GM21390 (cell line): Measurements from ENCODE around the gene PCDH9.

ENCODE experiments used
- ATAC-seq: cut with Tn5 transposase; IDR thresholded peaks from one replicate; pipeline ENCODE4 v1.9.1; 2021; ENCODE audit not compliant: unreplicated experiment

PCDH9 gene

GRCh38 chr13:67094952-67095351 lies 135.2 kb downstream of the PCDH9 start:
- no peak for ATAC-seq

DNA sequence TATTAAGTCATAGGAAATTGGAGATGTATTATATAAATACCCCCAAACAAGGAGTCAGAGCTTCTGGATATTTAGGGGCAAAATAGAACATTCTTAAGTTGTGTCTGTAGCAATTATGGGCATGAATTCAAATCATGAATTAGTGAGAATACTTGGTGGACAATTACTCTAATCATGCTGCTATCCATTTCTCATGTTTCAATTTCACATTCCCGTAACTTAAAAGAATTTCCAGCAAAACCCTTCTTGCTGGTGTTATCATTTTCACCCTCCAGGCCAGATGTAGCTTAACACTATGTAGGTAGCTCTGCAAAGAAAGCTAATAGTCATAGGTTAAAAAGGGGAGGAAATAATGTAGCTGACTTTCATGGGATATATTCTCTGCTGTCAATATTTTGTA lies 136.1 kb downstream of the PCDH9 start:
- ATAC-seq: no peak

- no peak for ATAC-seq
Measured at GRCh38 chr13:67091603-67092002, 138.5 kb downstream of the PCDH9 start.

DNA sequence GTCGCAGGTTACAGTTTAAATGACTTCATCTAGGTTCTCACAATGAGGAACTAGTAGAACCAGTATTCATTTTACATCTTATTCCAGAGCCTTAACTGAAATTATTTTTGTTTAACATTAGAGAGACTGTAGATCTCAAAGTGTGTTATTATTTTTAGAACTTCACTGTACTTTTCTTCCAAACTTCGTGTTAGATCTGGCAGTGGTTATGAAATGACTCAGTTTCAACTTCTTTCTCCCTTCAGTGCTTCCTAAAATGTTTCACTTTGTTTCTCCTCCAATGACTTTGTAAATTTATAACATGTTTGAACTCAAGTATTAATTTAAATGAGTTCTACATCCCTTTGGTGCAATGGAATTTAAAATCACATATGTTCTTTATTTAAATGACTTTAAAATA lies 139.3 kb downstream of the PCDH9 start:
- ATAC-seq: no peak

DNA sequence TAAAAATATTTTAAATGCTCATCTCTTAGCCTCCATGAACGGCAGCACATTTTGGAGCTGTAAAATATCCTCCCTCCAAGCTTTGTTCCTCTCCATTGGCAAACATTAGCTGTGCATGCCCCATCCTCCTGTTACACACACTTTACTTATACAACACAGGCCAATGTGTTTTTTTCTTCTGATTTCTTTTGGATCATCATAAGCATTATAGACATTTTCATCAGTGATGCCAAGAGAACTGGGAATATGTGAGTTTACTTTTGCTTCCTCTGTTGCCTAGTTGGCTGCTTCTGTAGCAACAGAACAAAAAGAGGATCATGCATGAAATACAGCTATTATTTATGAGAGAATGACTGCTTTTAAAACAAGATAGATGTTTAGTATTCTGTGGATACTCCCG lies 142.6 kb downstream of the PCDH9 start:
- ATAC-seq: no peak

DNA sequence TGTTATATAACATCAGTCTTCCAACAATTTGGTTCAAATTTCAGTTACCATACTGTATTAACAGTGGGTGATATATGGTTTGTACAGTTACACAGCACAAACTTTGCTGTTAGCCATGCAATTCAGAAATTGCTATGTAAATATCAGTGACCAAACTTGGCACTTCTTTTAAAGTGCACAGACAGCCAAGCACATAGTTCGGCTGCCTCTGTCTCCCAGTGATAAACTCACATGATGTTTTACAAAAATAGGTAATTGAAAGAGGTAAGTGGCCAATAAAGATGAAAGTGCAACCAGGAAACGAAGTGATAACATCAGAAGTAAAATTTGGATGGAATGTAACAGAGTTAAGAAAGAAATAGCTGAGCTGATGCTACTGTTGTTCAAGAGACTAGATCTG lies 143.9 kb downstream of the PCDH9 start:
- no peak for ATAC-seq

DNA sequence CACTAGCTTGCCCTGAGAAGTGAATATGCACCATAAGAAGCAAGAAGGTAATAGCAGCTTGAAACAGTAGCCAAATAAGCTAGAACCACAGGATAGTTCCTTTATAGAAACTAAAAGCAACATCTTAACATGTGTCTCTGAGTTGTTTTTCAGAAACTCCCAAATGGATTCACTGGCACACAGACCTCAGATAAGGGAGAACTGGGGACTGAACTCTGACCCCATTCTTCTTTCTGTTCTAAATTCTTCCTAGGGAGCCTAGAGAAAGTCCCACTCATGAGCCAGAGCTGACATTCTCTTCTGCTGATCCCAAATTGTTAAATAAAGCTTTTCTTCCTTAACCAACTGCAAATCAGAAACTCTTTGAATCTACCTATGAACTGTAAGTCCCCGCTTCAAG lies 146.1 kb downstream of the PCDH9 start:
- ATAC-seq: no peak

DNA sequence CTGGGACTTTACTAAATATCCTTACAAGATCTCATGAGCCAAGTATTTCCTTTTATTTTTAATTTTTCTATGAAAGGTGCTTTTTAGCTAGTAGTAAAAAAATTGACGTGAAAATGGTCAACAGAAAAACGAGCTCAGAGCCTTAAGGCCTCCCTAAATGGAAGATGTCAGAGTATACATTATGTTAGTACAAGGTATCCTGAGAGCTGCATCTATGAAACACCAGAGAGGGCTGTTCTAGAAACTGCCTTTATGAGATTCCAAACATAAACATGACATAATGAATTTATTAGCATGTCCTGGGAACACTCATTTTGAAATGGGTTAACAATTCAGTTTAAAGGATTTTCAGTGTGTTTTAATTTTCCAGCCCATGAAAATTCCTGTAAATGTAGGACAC lies 146.6 kb downstream of the PCDH9 start:
- ATAC-seq: no peak

- no peak for ATAC-seq
Measured at GRCh38 chr13:67080351-67080750, 149.8 kb downstream of the PCDH9 start.

DNA sequence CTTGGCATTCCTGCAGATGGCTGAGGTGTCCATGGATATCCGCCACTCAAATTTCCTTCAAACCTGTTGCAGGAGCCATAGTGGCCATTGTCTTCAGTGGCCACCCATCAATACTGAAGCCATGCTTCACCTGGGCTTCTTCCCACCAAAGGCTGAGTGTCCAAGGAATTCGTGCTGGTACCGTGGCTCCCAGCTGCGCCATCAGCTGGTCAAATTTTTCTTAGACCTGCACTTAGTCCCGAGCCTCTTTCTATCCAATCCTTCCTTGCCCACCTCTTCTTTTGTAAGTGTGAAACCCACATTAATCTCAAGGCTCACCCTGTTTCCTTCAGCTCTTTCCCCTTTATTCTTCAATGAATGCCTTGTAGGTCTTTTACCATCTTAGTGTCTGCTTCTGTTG lies 152.1 kb downstream of the PCDH9 start:
- ATAC-seq: no peak

DNA sequence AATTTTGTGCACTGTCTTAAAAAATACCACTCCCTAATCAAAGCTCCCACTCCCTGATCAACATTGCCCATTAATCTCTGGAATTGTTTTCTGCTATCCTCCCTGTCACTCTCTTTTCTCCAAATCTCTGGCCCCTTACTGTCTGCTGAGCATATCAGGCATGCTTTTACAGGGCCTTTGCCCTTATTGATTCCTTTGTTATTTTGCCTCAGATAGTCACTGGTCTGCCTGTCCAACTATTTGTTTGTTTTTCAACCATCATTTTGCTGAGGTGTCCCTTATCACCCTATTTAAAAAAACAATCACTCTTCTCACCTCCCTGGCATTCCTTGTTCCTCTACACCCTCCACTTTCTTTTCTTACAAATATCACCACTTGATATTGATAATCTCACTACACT lies 153.0 kb downstream of the PCDH9 start:
- no peak for ATAC-seq

DNA sequence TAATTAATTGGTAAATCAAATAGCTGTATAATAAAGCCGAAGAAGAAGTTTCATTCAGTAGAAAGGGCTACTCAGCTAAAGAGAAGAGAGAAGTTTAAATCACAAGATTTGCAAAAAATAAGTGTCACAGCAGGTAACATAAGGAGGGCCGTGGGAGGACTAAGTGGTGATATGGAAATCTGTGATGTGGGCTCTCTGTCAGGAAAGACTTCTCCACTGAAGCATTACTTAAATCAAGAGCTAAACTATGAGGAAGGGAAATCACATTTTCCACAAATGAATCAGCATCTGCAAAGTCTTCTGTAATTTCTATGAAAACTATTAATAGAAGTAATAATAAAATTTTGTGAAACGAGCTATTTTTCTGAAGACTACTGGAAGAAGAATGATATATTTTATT lies 153.8 kb downstream of the PCDH9 start:
- ATAC-seq: no peak

- no peak for ATAC-seq
Measured at GRCh38 chr13:67075239-67075638, 154.9 kb downstream of the PCDH9 start.

- no peak for ATAC-seq
Measured at GRCh38 chr13:67071918-67072598, 158.1 kb downstream of the PCDH9 start.

DNA sequence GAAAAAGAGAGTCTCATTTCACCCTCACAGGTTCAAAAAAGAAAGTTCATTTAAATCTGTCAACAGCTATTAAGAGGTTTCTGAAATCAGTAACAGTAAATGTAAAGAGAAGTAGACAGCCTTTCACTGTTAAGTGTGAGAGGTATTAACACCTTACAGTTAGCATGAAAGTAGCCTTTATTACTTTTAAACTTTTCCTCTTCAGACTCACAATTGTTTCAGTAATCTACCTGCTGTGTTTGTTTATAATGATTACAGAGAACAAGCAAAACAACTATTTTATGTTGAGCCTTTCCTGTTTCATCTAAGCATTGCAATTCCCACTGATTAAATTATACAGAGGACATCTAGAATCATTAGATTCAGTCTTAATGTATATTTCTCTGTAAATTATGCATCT lies 159.8 kb downstream of the PCDH9 start:
- no peak for ATAC-seq

DNA sequence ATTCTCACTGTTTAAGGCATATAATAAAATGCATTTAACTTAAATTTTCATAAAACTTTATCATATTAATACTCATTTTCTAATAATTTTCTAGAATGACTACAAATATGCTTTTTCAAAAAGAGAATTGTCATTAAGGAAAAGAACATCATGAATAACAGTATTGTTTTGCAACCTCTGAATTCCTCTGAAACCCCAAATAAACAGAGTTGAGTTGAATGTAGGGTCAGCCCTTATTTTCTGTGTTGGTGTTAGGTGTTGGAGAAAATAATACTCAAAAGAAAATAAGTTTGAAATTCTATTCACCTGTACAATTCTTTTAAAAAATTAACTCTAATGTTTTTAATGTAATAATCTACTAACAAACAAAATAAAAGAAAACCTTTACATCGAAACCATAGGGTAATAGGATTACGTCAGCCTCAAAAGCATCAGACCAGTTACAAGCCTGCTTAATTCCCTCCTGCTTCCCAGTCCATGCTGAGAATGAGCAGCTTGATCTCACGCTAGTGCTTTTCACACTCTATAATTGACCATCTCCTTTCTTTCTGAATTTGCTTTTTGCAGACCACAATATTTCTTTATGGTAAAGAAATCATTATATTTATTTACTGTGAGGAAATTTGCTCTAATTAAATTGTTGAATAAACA lies 160.9 kb downstream of the PCDH9 start:
- ATAC-seq: no peak

DNA sequence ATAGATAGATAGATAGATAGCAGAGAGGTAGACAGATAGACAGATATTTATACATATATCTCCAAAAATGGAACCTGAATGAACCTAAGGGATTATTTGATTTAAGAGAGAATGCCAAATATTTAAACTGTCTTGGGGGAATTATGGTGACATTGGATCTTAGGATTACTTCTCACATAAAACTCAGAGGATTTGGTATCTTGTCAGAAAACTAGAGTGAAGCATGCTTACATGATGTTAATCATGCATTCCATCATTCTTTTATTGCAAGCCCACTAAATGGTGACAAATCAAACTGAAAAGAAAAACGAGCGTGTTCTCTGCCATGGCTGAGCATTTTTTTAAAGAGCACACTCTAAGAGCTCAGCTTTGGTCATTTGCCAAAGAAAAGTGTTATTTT lies 165.2 kb downstream of the PCDH9 start:
- no peak for ATAC-seq

DNA sequence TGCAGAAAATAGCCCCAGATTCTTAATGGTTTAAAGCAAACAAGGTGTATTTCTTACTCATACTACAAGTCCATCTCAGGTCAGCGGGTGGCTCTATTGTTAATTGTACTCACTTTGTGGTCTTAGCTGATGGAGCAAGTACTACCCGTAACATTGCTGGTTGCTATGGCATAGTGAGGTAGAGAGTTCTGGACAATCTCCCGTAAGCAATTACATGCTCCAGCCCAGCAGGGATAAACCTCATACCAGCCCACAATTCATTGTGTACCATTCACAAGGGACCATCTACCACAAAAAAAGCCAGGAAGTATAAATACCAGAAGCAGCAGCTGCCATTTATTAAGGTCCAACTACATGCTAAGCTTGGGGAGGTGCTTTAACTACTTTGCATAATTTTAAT lies 167.1 kb downstream of the PCDH9 start:
- no peak for ATAC-seq

DNA sequence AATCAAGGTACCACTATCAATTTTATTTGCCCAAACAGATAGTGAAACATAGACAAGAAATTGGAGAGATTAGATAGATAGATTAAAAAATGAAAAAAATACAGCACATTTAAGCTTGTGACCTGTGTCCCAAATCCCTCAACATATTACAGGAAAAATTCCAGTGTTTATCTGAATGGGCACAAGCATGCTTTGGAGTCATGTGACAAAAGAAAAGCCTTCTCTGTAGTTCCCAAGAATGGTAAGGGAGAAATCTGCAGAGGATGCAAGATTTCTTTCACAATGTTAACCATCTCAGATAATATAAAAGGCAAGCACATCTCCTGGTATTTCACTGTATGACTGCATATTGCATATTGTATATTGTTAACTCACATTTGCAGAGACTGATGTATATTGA lies 168.0 kb downstream of the PCDH9 start:
- ATAC-seq: no peak

DNA sequence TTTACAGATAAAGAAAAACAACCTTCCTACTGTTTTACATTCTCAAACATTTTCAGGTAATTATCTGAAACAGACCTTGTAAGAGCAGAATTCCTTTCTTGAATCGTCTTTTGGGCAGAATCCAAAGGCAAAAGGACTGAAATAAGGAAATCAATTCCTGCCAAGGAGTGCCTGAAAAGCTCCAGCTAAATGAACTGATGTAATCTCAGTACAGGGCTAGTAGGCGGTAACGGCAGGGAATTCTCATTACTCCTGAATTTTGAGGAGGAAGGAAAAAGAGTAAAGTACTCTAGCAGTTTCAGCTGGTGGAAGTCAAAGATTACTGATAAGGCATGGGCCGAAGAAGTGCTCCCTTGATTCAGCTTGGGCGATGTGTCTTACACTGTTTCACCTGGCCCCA lies 168.4 kb downstream of the PCDH9 start:
- no peak for ATAC-seq

DNA sequence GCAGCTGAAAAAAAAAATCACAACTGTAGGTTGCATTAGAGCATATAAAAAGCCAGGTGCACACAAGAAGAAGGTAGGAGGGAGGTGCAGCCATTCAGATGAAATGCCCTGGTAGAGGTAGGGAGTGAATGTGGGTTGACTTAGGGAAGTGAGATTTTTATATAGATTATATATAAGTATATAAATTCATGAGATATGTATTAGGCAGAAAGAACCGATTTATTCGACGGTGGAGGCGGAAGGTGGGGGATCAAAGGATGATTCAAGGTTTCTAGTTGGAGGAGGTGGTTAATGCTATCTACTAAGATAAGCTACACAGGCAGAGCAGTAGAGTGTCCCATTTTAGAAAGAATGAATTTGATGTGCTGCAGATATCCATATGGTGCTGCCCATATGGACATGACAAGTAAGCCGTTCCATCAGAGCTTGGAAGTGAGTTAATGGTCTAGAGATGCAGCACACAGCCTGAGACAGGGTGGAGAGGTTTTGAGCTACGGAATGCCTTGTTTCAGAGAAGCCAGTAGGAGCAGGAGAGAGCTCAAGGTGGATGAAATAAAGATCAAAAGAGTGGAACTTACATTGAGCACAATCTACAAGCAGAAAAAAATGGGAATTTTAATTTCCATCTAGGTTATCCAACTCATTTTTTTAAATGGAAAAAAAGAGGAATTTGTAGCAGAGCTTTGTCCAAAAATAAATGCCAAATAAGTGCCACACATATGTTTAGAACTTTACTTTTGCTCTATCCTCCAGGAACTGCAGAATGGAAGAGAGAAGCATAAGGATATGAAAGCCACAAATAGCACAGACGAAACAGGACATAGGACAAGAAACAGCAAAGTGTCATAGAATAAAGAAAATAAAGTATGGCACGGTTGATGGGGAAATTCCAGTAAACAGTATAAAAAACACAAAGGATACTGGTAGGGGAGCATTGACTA lies 177.3 kb downstream of the PCDH9 start:
- ATAC-seq: no peak

GRCh38 chr13:67049744-67050143 lies 180.4 kb downstream of the PCDH9 start:
- no peak for ATAC-seq
